ENCODE results near the gene CLIC2.
A peak's percentile ranks its signal among the peaks of the same experiment; 100 is the strongest.
"Not testable (repeated sequence)": the region's sequence is repeated elsewhere in the genome, so short reads cannot be mapped to it uniquely, and the experiment has no call there.

Gene CLIC2

GRCh38 chrX:155334486-155335336 is at the start of gene CLIC2:
TSS of gene CLIC2 (minus strand) at chrX:155334614. CDS start at chrX:155334427, 187 bp downstream.
- DNase-seq = peak; percentile 3

DNA sequence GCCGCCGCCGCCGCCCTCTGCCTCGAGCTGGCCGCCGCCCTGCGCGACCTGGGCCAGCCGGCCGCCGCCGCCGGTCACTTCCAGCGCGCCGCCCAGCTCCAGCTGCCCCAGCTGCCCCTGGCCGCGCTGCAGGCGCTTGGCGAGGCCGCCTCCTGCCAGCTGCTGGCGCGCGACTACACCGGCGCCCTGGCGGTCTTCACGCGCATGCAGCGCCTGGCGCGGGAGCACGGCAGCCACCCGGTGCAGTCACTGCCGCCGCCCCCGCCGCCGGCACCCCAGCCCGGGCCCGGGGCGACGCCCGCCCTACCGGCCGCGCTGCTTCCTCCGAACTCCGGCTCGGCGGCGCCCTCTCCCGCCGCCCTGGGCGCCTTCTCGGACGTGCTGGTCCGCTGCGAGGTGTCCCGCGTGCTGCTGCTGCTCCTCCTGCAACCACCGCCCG is 48.1 kb upstream of the CLIC2 start:
- not testable (repeated sequence) for DNase-seq

DNA sequence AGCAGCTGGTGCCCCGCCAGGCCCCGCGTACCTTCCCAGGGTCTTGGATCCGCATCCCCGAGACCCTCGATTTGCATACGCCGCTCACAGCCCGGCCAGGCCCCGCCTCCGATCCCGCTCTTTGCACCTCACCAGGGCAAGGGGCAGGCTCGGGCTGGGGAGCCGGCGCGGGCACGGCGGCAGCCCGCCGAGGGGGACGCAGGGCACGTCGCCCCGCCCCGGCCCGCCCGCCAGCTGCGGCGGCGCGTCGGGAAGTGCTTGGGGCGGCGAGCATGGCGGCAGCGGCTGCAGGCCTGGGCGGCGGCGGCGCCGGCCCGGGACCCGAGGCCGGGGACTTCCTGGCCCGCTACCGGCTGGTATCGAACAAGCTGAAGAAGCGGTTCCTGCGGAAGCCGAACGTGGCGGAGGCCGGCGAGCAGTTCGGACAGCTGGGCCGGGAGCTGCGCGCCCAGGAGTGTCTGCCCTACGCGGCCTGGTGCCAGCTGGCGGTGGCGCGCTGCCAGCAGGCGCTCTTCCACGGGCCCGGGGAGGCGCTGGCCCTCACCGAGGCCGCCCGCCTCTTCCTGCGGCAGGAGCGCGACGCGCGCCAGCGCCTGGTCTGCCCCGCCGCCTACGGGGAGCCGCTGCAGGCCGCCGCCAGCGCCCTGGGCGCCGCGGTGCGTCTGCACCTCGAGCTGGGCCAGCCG is 47.6 kb upstream of the CLIC2 start, which contains the start of gene F8A2:
F8A2 (plus strand) TSS at position 253 of the 686 bp plus-strand sequence; CDS start at position 273, 20 bp downstream.
- not testable (repeated sequence) for DNase-seq

GRCh38 chrX:155379802-155380201 is 45.4 kb upstream of the CLIC2 start:
- not testable (repeated sequence) for DNase-seq

DNA sequence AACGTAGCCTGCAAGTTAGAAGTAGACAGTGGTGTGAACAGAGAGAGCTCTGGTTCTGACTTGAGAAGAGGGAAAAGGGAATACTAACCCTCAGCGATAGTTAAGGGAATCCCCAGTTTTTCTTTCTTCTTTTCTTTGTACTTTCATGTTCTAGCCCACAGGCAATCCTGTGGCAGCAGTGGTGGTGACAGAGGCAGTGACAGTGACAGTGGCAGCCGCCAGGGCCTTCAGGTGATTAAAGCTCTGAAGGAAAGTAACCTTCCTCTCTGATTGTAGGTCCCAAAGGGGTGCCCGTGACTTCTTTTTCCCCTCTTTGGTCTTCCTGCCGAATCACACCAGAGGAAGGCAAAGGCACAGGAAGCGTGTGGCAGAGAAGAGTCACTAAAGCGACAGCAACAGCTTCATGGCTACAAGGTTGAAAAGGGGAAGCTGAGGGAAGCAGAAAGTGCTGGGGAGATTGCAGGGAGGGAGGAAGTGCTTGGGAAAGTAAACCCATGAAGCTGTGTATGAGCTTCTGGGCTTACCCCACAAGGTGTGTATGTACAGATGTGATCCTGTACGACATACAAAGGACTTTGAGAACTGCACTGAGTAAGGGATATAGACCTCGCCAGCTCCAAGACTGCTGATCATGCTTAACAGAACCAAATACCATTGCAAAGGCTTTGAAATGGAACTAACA is 39.5 kb upstream of the CLIC2 start:
- DNase-seq = not testable (repeated sequence)

- DNase-seq = not testable (repeated sequence)
Measured at GRCh38 chrX:155363712-155364111, 29.3 kb upstream of the CLIC2 start.

DNA sequence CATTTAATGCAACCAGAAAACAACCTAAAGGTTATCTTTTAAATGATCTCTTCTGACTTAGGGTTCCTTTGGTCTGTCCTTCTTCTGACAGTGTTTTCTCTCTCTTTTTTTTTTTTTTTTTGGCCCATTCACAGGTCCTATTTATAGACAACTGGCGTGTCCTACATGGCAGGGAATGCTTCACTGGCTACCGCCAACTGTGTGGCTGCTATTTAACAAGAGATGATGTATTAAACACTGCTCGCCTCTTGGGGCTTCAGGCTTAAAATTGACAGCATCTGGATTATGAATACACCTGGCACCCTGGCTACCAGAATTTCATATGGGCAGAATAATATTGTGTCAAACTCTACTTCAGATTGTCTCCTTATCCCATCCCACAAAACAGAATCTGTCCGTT is 15.0 kb upstream of the CLIC2 start:
- not testable (repeated sequence) for DNase-seq

DNA sequence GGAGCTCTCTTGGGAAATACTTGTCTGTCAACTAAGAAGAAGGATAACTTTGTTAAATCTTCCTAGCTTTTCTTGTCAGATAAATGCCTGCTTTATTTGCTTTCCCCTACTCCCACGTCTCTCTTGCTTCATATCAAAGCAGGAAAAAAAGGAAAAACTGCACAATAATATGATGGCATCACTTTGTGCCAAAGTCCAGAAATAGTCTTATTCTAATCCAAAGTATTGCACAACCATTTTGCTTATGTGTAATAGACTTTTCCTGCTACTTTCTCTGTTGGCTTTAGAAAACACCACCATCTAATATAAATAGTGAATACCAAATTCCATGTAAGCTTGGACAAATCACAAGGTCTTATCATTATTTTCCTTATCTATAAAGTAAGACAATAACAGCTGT is 11.3 kb upstream of the CLIC2 start:
- not testable (repeated sequence) for DNase-seq

- DNase-seq = not testable (repeated sequence)
Measured at GRCh38 chrX:155335337-155335712, 911 bp upstream of the CLIC2 start.

DNA sequence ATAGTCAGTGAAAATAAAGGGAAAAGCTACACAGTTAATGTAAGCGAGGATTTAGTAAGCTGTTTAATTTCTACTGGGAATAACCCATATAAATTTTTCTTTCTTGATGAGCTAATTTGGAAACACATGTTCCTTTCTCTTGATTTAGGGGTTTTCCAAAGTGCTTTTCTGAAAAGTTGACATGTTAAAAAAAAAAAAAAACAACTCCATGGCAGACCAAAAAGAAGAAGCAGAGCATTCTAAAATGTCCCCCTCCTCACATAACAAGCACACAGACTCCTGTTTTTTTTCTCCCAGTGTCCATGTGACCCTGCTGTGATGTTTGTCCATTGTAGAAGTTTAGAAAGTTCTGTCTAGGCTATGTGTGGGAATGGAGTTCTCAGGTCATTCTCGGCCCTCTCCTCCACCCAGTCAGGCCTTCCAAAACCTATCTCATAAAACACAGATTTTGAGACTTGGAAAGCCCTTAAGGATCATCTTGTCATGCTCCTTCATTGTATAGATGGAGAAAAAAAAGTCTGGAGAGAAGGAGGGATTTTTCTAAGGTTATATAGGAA is 792 bp downstream of the CLIC2 start:
- DNase-seq = no peak

DNA sequence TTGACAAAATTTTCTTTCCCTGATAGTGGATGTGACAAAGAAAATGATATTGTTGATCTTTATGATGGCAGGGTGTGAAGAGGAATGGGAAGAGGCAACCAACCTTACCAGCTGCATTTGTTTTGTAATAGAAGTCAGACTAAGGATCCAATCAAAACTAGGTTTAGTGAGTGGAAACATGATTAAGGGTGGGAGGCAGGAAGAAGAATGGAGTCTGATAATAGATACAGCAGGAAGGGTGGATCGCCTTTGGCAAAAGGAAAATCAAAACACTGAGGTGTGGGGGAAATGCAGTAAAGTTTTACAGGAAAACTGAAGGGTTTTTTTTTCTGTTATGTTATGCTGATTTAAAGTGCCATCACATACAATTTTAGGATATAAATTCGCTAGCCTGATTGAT is 3.4 kb downstream of the CLIC2 start:
- no peak for DNase-seq

DNA sequence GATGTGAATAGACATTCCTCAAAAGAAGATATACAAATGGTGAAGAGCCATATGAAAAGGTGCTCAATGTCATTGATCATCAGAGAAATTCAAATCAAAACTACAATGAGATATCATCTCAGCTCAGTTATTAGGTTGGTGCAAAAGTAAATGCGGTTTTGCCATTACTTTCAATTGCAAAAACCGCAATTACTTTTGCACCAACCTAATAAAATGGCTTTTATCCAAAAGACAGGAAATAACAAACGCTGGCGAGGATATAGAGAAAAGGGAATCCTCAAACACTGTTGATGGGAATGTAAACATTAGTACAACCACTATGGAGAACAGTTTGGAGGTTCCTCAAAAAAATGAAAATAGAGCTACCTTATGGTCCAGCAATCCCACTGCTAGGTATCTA is 5.1 kb downstream of the CLIC2 start:
- no peak for DNase-seq

DNA sequence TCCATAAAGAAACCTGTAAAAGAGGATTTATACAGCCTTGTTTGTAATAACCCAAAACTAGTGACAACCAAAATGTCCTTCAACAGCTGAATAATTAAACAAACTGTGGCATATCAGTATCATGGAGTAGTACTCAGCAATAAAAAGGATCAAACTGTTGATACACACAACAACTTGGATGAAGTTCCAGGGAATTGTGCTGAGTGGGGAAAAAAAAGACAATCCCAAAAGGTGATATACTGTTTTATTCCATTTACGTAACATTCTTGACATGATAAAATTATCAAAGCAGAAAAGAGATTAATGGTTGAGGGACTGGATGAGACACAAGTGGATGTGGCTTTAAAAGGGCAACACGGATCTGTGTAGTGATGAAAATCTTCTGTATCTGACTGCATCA is 7.8 kb downstream of the CLIC2 start:
- DNase-seq = no peak

GRCh38 chrX:155314260-155314659 is 20.2 kb downstream of the CLIC2 start:
- DNase-seq = peak; percentile 3

DNA sequence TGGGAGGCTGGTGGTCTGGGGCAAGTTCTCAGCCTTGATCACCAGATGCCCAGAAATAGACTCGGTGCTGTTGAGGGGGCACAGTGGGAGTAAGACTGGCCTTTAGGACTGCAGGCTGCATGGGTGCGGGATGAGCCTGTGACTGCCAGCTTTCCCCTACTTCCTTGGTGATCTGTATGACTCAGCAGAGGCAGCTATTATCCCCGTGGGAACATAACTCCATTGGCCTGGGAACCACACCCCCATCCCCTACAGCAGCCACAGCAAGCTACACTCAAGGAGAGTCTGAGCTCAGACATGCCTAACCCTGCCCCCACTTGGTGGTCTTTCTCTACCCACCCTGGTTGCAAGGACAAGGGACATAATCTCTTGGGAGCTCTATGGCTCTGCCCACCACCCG is 20.6 kb downstream of the CLIC2 start:
- DNase-seq = no peak

GRCh38 chrX:155293771-155294170 is 40.6 kb downstream of the CLIC2 start:
- no peak for DNase-seq

DNA sequence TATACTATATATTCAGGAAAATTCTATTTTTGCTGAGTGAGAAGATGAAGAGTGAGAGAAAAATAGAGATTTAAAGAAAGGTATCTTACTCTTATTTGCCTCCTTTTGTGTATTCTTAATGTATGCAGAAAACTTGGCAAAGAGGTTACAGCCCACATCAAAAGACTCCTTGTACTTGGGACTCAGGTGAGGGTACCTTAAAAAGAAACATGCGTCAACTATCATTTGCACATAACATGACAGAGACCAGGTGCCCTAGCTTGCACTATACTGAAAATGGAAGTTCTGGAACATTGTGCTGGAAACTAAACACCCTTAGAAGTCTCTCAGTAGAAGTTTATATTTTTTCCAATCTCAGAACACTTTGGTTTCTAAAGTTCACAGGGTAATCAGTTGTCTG is 54.5 kb downstream of the CLIC2 start:
- no peak for DNase-seq

DNA sequence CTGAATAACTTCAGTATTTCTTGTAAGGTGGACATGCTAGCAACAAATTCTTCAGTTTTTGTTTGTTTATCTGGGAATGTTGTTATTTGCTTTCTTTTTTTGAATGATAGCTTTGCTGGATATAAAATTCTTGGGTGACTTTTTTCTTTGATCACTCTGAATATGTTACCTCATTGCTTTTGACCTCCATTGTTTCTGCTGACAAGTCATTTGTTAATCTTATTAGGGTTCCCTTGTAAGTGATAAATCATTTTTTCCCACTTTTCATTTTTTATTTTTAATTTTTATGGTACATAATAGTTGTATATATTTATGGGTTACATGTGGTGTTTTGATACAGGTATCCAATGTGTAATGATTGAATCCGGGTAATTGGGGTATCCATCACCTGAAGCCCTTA is 63.4 kb downstream of the CLIC2 start:
- DNase-seq = no peak

DNA sequence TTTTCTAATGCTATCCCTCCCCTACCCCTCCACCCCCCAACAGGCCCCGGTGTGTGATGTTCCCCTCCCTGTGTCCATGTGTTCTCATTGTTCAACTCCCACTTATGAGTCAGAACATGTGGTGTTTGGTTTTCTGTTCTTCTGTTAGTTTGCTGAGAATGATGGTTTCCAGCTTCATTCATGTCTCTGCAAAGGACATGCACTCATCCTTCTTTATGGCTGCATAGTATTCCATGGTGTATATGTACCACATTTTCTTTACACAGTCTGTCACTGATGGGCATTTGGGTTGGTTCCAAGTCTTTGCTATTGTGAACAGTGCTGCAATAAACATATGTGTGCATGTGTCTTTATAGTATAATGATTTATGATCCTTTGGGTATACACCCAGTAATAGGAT is 66.4 kb downstream of the CLIC2 start:
- DNase-seq = not testable (repeated sequence)

GRCh38 chrX:155266439-155266838 is 68.0 kb downstream of the CLIC2 start:
- DNase-seq = no peak

GRCh38 chrX:155263854-155264628 is 70.4 kb downstream of the CLIC2 start, which contains the start of gene RAB39B:
TSS of gene RAB39B (minus strand) at chrX:155264491. CDS start at chrX:155264288, 203 bp downstream.
- DNase-seq = peak; percentile 26
